GM03348 (cell line): ENCODE measurements around the gene SPRR5.

Experiments used
- DNase-seq: peaks from one replicate; pipeline ENCODE4 v3.0.0; 2012; ENCODE audit warnings: low spot score

Gene SPRR5

GRCh38 chr1:152983234-152983633 is 36.2 kb downstream of the SPRR5 start:
- no peak for DNase-seq

- no peak for DNase-seq
Observed at GRCh38 chr1:152983743-152984142, 36.7 kb downstream of the SPRR5 start, which contains the start of gene SPRR1A. Gene SPRR1A, plus strand, starts transcription at chr1:152984081. Its CDS starts 1,150 bp downstream, at chr1:152985231.

- no peak for DNase-seq
Observed at GRCh38 chr1:152986578-152986977, 39.6 kb downstream of the SPRR5 start.

GRCh38 chr1:152993186-152993585 is 46.2 kb downstream of the SPRR5 start:
- no peak for DNase-seq

- no peak for DNase-seq
Observed at GRCh38 chr1:152995842-152996241, 48.8 kb downstream of the SPRR5 start.

GRCh38 chr1:152996633-152997400 is 49.8 kb downstream of the SPRR5 start:
- DNase-seq, result no peak

GRCh38 chr1:152997901-152998300 is 50.9 kb downstream of the SPRR5 start:
- DNase-seq, result no peak

GRCh38 chr1:152998476-152998875 is 51.5 kb downstream of the SPRR5 start:
- DNase-seq, result no peak
